Tibial nerve (tissue), 3 donors: ENCODE data around the gene P2RX6.

Source experiments
- CTCF ChIP-seq, 5 experiments: fragments of 200-600 bp in 3 of 5; fragments of 450-650 bp in 2 of 5; sonication (generic) in 3 of 5; IDR thresholded peaks; one replicate each; pipeline ENCODE4 v1.5.1; 2016 to 2019; ENCODE audit warnings: antibody characterized with exemption in 5 of 5, mild to moderate bottlenecking in 3 of 5, moderate library complexity in 2 of 5
- POLR2A ChIP-seq, 2 donors: fragments of 450-650 bp; IDR thresholded peaks; one replicate each; pipeline ENCODE4 v1.6.1; 2017; ENCODE audit warnings: antibody characterized with exemption in 2 of 2, mild to moderate bottlenecking in 2 of 2, moderate library complexity in 2 of 2

GRCh38 chr22:20966883-20967696, 47.9 kb upstream of the P2RX6 start, which contains the start of gene AIFM3:
- no peak for TF ChIP-seq CTCF (IDR thresholded peaks at IDR 0.05)
- no peak for TF ChIP-seq POLR2A (IDR thresholded peaks at IDR 0.05)
